GM13976 (cell line): ENCODE results near the gene GOT1.

Experiments
- DNase-seq: peaks from one replicate; pipeline ENCODE4 v3.0.0; 2012; ENCODE audit warnings: low spot score
- CTCF ChIP-seq: IDR thresholded peaks from 2 replicates; pipeline ENCODE4 v1.5.1; 2012; ENCODE audit warnings: borderline replicate concordance, mild to moderate bottlenecking; ENCODE audit not compliant: insufficient read depth; ENCODE audit errors: extremely low read depth, missing control alignments, control extremely low read depth
- in situ Hi-C: fragments of 300-500 bp; cut with MboI; formaldehyde crosslinking; loops from one replicate; pipeline ENCODE4 v1.12.0; 2022; ENCODE audit warnings: low sequenced_read_pairs, mixed read lengths, inconsistent platforms; ENCODE audit not compliant: unreplicated experiment

Gene GOT1

GRCh38 chr10:99389729-99390480 is 40.5 kb downstream of the GOT1 start:
- no peak for TF ChIP-seq CTCF
- no peak for DNase-seq
- in situ Hi-C loops: loop anchor here (10.0 kb wide), 1 partner anchor 225 kb away; no protein-coding TSS in a partner anchor

- in situ Hi-C loops: no loop called here
- TF ChIP-seq CTCF: no peak
- DNase-seq: no peak
Measured at GRCh38 chr10:99387541-99387940, 42.9 kb downstream of the GOT1 start.

DNA sequence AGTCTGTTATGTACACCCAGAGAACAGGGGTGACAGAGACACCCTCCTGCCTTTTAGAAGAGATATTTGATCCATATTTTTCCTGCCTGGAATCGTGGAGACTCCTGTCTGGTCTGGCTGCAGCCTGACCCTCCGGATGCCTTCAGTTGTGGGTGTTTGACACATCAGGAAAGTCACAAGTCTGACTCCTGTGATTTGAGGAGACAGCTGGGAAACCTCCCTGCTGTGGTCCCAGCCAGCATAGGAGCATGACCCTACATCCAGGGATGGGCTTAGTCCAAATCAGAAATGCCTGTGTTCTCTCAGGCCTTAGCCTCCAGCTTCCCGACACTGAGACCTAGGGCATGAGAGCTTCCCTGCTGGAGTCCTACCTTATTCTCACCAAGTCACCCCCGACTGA is 43.4 kb downstream of the GOT1 start:
- in situ Hi-C loops: no loop called here
- no peak for DNase-seq
- no peak for TF ChIP-seq CTCF

DNA sequence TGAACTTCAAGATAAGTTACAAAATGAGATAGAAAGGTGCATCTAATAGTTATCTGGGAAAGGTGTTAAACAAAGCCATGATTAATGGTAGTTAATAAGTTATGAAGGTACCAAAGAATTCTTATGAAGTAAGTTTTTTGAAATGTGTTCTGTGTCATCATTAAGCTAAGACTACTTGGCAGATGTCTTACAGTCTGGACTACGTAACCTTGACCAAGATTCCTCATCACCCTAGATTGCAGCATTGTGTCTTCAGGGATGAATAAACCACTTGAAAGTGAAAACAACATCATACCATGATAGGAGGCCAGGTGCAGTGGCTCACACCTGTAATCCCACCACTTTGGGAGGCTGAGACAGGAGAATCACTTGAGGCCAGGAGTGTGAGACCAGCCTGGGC is 48.2 kb downstream of the GOT1 start:
- no peak for TF ChIP-seq CTCF
- DNase-seq: no peak
- in situ Hi-C loops: no loop called here

DNA sequence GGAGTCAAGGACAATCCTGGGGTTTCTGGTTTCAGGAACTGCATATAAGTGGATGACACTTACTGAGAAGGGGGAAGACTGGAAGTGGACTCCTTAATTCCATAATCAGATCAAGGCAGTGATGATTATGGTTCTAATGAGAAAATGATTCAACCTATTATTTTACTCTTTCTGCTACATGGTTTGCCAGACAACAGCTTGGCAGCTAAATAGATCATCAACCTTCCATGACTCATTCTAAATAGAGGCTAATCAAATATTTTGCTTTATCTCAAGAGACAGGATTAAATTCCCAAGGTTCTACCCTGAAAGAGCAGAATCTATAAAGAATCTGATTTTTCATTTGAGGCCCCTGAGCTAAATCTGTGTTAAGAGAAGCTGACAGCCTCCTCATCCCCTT is 55.0 kb downstream of the GOT1 start:
- in situ Hi-C loops: no loop called here

GRCh38 chr10:99374972-99375371 is 55.5 kb downstream of the GOT1 start:
- in situ Hi-C loops: no loop called here
- no peak for DNase-seq
- no peak for TF ChIP-seq CTCF

More for the DNA sequence above, 55.0 kb downstream of the GOT1 start:
- DNase-seq: no peak
- no peak for TF ChIP-seq CTCF
